Muscle of back (tissue), 13 donors: ENCODE data around the gene NRM. TPM values are rescaled to one million over a fixed set of nuclear protein-coding genes. Genes with fewer than 3 reads are reported as not detected.
"Not testable (repeated sequence)": the region's sequence is repeated elsewhere in the genome, so short reads cannot be mapped to it uniquely, and the experiment has no call there.

Source experiments
- DNase-seq, 3 donors: peaks; one replicate each; pipeline versions ENCODE4 v3.0.0 to v3.0.0-alpha.2; 2013
- long read RNA-seq, 9 donors: transcript quantifications; one replicate each; lab custom pipeline, GENCODE V29; 2026
- polyA plus RNA-seq, 10 donors: library from polyadenylated mRNA; unstranded; fragments of 120-200 nt; gene quantifications; one replicate each; pipeline ENCODE4 v1.2.1, GENCODE V29; 2013; ENCODE audit not compliant: insufficient read length in 10 of 10

The NRM gene
- 10 to 100 TPM; 28.5 to 43.1 (median 36.5) TPM for polyA plus RNA-seq
- long read RNA-seq, donor 1, transcript NRM-203 (4 exons, 1,734 nt) = major isoform, 8 of 13 reads
- long read RNA-seq, donor 1, partial matches to known transcripts = 0 of 13 reads
- long read RNA-seq, donor 1, other reads (novel, unspliced or antisense) = 0 of 13 reads
- long read RNA-seq, donor 2, partial matches to known transcripts = 6 of 10 reads
- long read RNA-seq, donor 2, other reads (novel, unspliced or antisense) = 0 of 10 reads
- long read RNA-seq, donor 3 = 0 reads
- long read RNA-seq, donor 4, transcript NRM-203 (4 exons, 1,734 nt) = major isoform, 5 of 6 reads
- long read RNA-seq, donor 4, partial matches to known transcripts = 0 of 6 reads
- long read RNA-seq, donor 4, other reads (novel, unspliced or antisense) = 0 of 6 reads
- long read RNA-seq, donor 5, transcript NRM-203 (4 exons, 1,734 nt) = major isoform, 9 of 15 reads
- long read RNA-seq, donor 5, partial matches to known transcripts = 0 of 15 reads
- long read RNA-seq, donor 5, other reads (novel, unspliced or antisense) = 0 of 15 reads
- long read RNA-seq, donor 6, transcript NRM-203 (4 exons, 1,734 nt) = major isoform, 16 of 30 reads
- long read RNA-seq, donor 6, partial matches to known transcripts = 13 of 30 reads
- long read RNA-seq, donor 6, other reads (novel, unspliced or antisense) = 0 of 30 reads
- long read RNA-seq, donor 7, transcript NRM-203 (4 exons, 1,734 nt) = major isoform, 5 of 34 reads
- long read RNA-seq, donor 7, partial matches to known transcripts = 27 of 34 reads
- long read RNA-seq, donor 7, other reads (novel, unspliced or antisense) = 0 of 34 reads
- long read RNA-seq, donor 8, partial matches to known transcripts = 15 of 23 reads
- long read RNA-seq, donor 8, other reads (novel, unspliced or antisense) = 0 of 23 reads
- long read RNA-seq, donor 9, partial matches to known transcripts = 0 of 4 reads
- long read RNA-seq, donor 9, other reads (novel, unspliced or antisense) = 0 of 4 reads

- DNase-seq = peak; percentile 89 to 97 (median 94)
These were observed at the start of gene NRM for GRCh38 chr6:30690403-30691207. Gene NRM, minus strand, starts transcription at chr6:30690984. Its CDS starts 10 bp downstream, at chr6:30690974.

DNA sequence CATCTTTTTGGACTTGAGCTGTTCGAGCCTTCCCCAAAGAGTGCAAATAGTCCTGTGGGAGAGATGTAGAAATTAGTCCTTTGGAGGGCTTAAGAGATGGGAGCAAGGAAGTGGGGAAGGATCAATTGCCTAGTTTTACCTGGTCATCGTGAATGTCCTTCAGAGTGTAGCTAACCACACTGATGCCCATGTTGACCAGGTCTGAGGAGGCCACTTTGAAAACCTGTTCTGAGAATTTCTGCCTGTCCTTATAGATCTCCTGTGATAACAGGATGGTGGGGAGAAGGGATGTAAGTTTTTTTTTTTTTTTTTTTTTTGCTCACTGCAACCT is 49.7 kb upstream of the NRM start:
- DNase-seq = no peak

- DNase-seq = no peak
These were observed 47.7 kb upstream of the NRM start for GRCh38 chr6:30738532-30738931.

DNA sequence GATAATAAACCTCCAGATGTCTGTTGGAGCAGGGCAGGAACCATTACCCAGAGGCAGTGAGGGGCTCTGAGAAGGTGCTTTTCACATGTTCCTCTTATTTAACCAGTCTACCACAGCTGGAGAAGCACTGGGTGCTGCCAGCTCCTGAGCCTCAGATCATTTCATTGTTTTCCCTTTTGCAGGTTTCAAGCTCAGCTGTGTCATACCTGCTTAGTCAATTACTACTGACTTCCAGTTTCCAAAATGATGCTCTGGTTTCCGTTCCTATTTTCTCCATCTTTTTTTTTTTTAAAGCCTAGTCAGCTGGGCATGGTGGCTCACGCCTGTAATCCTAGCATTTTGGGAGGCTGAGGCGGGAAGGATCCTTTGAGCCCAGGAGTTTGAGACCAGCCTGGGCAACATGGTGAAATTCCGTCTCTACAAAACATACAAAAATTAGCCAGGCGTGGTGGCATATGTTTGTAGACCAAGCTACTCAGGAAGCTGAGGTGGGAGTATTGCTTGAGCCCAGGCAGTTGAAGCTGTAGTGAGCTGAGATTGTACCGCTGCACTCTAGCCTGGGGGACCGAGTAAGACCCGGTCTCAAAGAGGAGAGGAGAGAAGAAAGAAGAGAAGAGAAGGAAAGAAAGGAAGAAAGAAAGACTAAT is 45.0 kb upstream of the NRM start:
- DNase-seq = no peak

DNA sequence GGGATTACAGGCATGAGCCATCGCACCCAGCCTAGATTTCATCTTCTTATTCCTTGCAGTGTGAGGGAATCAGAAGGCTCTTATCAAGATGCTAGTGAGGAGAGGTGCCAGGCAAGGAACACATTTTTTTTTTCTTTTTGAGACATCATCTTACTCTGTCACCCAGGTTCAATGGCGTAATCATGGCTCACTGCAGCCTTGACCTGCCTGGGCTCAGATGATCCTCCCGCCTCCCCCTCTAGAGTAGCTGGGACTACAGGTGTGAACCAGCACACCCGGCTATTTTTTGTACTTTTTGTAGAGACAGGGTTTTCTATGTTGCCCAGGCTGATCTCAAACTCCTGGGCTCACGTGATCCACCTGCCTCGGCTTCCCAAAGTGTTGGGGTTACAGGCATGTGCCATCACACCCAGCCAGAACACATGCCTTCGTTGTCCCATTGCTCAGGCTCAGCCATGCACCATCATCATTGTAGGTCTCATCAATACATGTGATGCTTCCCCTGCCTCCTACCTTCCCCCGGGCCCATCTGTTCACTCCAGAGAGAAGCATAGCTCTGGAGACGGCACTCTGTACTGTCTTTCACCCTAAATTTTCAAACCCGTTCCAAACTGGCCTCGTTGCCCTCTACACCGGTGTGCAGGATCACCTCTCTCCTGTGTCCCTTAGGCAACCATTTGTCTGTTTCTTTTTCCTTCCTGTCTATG is 41.6 kb upstream of the NRM start:
- no peak for DNase-seq

- peak; percentile 25 to 72 (median 43) for DNase-seq
These were observed 40.0 kb upstream of the NRM start for GRCh38 chr6:30730601-30731435.

- no peak for DNase-seq
These were observed 37.3 kb upstream of the NRM start for GRCh38 chr6:30727920-30728553.

- DNase-seq = no peak
These were observed 36.0 kb upstream of the NRM start for GRCh38 chr6:30726506-30727413.

DNA sequence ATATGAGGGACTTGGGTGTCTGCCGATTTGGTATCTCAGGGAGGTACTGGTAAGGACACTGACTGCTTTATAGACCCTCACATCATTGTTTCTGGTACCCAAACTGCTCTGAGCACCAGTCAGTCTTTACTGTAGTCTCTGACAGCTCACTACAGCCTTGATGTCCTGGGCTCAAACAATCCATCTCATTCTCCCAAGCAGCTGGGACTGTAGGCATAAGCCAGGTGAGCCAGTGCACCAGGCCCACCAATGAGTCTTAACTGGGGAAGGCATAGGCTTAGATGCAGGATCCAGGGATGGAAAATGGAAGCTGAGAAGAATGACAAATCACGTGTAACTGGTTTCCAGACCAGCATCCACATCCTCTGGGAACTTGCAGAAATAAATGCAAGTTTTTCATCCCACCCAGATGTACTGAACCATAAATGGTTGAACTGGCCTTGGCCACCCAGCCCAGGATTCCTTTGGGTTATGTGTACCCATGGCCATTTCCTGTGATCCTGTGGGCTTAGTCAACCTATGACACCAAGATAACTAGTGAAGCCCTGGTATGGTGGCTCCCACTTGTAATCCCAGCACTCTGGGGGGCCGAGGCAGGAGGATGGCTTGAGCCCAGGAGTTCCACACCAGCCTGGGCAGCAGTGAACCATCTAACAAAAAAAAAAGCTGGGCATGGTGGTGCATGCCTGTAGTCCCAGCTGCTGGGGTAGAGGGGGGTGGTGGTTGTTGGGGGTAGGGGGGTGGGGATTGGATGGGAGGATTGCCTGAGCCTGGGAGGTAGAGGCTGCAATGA is 35.1 kb upstream of the NRM start:
- DNase-seq = peak in 1 of 3 donors; percentile 27

DNA sequence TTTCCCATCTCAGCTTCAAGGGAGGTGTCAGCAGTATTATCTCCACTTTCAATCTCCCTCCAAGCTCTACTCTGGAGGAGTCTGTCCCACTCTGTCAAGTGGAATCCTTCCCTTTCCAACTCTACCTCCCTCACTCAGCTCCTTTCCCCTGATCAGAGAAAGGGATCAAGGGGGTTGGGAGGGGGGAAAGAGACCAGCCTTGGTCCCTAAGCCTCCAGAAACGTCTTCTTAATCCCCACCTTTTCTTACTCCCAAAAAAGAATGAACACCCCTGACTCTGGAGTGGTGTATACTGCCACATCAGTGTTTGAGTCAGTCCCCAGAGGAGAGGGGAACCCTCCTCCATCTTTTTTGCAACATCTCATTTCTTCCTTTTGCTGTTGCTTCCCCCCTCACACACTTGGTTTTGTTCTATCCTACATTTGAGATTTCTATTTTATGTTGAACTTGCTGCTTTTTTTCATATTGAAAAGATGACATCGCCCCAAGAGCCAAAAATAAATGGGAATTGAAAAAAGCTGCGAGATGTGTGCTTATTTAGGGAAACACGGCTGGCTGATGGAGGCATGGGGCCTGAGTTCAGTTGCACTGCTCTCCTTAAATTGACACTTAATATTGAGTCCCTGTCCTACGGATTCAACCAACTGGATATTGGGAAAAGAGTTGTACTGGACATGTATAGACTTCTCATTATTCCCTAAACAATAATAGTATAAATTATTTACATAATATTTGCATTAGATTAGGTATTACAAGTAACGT is 34.3 kb upstream of the NRM start:
- no peak for DNase-seq

DNA sequence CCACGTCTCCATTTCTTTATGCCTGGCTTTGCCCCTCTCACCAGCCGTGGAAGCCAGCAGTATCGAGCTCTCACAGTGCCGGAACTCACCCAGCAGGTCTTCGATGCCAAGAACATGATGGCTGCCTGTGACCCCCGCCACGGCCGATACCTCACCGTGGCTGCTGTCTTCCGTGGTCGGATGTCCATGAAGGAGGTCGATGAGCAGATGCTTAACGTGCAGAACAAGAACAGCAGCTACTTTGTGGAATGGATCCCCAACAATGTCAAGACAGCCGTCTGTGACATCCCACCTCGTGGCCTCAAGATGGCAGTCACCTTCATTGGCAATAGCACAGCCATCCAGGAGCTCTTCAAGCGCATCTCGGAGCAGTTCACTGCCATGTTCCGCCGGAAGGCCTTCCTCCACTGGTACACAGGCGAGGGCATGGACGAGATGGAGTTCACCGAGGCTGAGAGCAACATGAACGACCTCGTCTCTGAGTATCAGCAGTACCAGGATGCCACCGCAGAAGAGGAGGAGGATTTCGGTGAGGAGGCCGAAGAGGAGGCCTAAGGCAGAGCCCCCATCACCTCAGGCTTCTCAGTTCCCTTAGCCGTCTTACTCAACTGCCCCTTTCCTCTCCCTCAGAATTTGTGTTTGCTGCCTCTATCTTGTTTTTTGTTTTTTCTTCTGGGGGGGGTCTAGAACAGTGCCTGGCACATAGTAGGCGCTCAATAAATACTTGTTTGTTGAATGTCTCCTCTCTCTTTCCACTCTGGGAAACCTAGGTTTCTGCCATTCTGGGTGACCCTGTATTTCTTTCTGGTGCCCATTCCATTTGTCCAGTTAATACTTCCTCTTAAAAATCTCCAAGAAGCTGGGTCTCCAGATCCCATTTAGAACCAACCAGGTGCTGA is 33.3 kb upstream of the NRM start:
- not testable (repeated sequence) for DNase-seq

- not testable (repeated sequence) for DNase-seq
These were observed 32.5 kb upstream of the NRM start for GRCh38 chr6:30723159-30723842.

DNA sequence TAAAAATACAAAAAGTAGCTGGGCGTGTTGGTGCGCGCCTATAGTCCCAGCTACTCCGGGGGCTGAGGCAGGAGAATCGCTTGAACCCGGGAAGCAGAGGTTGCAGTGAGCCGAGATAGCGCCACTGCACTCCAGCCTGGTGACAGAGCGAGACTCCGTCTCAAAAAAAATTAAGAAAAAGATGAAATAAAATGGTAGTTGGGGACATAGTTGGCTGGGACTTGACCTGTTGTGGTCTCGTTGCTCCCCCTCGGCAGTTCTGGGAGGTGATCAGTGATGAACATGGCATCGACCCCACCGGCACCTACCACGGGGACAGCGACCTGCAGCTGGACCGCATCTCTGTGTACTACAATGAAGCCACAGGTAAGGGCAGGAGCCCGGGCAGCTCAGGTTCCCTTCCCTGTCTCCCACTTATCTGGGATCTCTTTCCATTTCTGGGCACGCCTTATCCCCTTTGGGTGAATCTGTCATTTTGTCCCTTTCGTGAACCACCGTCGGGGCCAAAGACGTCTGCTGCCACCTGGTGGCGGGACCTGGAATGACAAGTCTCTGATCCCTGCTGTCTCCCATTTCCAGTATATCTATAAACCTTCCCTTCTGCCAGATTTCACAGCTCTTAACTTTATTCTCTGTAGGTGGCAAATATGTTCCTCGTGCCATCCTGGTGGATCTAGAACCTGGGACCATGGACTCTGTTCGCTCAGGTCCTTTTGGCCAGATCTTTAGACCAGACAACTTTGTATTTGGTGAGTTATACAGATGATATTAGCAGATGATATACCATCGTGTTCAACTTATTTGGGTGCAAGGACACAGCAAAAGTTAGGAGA is 31.7 kb upstream of the NRM start:
- peak; percentile 76 to 91 (median 85) for DNase-seq

GRCh38 chr6:30722025-30722279 is 31.2 kb upstream of the NRM start:
- not testable (repeated sequence) for DNase-seq
